KMS-11 (cell line): Measurements from ENCODE around the gene KLF16.
A peak's percentile ranks its signal among the peaks of the same experiment; 100 is the strongest.

ENCODE experiments used
- H2AFZ ChIP-seq: fragments of 200-600 bp; sonication (generic); 2 replicates; pipeline ENCODE4 v1.6.1; 2016; ENCODE audit warnings: antibody characterized with exemption, mixed run types, low read depth
- H3K27ac ChIP-seq: fragments of 200-600 bp; sonication (generic); 2 replicates; pipeline ENCODE4 v1.6.1; 2016; ENCODE audit warnings: mild to moderate bottlenecking, mixed run types
- H3K27me3 ChIP-seq: fragments of 200-600 bp; sonication (generic); 2 replicates; pipeline ENCODE4 v1.6.1; 2017; ENCODE audit warnings: mild to moderate bottlenecking, low read depth, mixed run types, moderate library complexity; ENCODE audit not compliant: insufficient read depth
- H3K36me3 ChIP-seq: fragments of 200-600 bp; sonication (generic); 2 replicates; pipeline ENCODE4 v1.6.1; 2017; ENCODE audit warnings: mild to moderate bottlenecking, mixed run types; ENCODE audit not compliant: insufficient read depth
- H3K4me1 ChIP-seq: fragments of 200-600 bp; sonication (generic); 2 replicates; pipeline ENCODE4 v1.6.1; 2016; ENCODE audit warnings: mild to moderate bottlenecking, low read depth, mixed run types; ENCODE audit not compliant: poor library complexity, severe bottlenecking
- H3K4me2 ChIP-seq: fragments of 200-600 bp; sonication (generic); 2 replicates; pipeline ENCODE4 v1.7.0; 2016; ENCODE audit warnings: mild to moderate bottlenecking, mixed run types
- H3K4me3 ChIP-seq: fragments of 200-600 bp; sonication (generic); IDR thresholded peaks from 2 replicates; pipeline ENCODE4 v1.6.1; 2017; ENCODE audit warnings: low read depth, low read length, mixed read lengths; ENCODE audit not compliant: insufficient read depth
- H3K79me2 ChIP-seq: fragments of 200-600 bp; sonication (generic); 2 replicates; pipeline ENCODE4 v1.6.1; 2016; ENCODE audit warnings: low read depth, mixed run types; ENCODE audit not compliant: insufficient read depth
- H3K9ac ChIP-seq: fragments of 200-600 bp; sonication (generic); 2 replicates; pipeline ENCODE4 v1.6.1; 2016; ENCODE audit warnings: mild to moderate bottlenecking, mixed run types
- H4K20me1 ChIP-seq: fragments of 200-600 bp; sonication (generic); 2 replicates; pipeline ENCODE4 v1.6.1; 2016; ENCODE audit warnings: mild to moderate bottlenecking, mixed run types; ENCODE audit not compliant: insufficient read depth
- TF ChIP-seq, protein P1 (sequence below): fragments of 200-600 bp; sonication (generic); conservative IDR thresholded peaks from 2 replicates; pipeline ENCODE4 v1.6.1; 2017; ENCODE audit warnings: low read depth, mild to moderate bottlenecking, antibody characterized with exemption, low read length, moderate library complexity, mixed read lengths

The KLF16 gene

GRCh38 chr19:1854039-1854541, 9.3 kb downstream of the KLF16 start:
- H3K36me3 ChIP-seq = no peaks in the 10 kb centered on the region
- H3K27me3 ChIP-seq = no peaks in the 10 kb centered on the region
- H4K20me1 ChIP-seq = 0 out of 2 replicates have a peak, but pooled peaks cover 2% of the 10 kb centered on the region
- no peak overlapping the region for H2AFZ ChIP-seq
- no peak overlapping the region for H3K9ac ChIP-seq
- no peak overlapping the region for H3K4me2 ChIP-seq
- TF ChIP-seq, protein P1, sequence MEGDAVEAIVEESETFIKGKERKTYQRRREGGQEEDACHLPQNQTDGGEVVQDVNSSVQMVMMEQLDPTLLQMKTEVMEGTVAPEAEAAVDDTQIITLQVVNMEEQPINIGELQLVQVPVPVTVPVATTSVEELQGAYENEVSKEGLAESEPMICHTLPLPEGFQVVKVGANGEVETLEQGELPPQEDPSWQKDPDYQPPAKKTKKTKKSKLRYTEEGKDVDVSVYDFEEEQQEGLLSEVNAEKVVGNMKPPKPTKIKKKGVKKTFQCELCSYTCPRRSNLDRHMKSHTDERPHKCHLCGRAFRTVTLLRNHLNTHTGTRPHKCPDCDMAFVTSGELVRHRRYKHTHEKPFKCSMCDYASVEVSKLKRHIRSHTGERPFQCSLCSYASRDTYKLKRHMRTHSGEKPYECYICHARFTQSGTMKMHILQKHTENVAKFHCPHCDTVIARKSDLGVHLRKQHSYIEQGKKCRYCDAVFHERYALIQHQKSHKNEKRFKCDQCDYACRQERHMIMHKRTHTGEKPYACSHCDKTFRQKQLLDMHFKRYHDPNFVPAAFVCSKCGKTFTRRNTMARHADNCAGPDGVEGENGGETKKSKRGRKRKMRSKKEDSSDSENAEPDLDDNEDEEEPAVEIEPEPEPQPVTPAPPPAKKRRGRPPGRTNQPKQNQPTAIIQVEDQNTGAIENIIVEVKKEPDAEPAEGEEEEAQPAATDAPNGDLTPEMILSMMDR = no peak
- no peak overlapping the region for H3K4me3 ChIP-seq
- peaks cover 39% of the 10 kb centered on the region for H3K4me1 ChIP-seq
- H3K79me2 ChIP-seq = peaks cover 30% of the 10 kb centered on the region
- no peak overlapping the region for H3K27ac ChIP-seq

DNA sequence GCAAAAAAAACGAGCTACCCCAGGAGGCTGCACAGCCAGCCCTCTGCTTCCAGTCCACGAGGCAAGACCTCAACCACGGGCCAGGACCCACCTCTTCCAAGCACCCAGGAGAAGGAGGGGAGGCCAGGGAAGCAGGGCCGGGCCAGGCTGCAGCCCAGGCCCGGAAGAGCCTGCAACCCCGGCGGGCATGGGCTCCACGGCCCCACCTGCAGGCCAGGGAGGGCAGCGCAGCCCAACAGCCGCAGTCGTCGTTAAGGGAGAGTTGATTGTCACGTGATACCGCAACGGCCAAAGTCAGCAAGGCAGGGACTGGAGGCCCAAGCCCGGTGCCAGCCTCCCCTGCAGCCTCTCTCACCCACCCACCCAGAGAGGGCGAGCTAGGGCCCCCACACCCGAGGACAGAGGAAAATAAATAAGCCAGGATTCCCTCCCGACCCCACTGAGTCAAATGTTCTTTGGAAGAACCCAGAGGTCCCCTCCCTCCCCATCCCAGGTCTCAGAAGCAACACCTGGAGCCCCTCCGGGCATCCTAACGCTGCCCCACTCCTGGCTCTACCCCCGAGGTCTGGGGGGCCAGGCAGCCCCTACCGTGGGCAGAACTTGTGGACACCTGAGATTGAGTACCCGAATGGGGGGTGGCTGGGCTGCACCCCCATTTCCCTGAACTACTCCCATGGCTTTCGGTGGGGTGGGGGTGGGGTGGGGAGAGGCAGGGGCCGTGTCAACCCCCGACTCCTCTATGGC, 9.9 kb downstream of the KLF16 start:
- H2AFZ ChIP-seq = no peak overlapping the region
- peak overlapping the region; percentile 55 for H3K27ac ChIP-seq
- H3K79me2 ChIP-seq = peaks cover 25% of the 10 kb centered on the region
- peaks cover 43% of the 10 kb centered on the region for H3K4me1 ChIP-seq
- H3K4me2 ChIP-seq = peak overlapping the region; percentile 59; the same call in 1 of the 2 replicates
- peak overlapping the region; percentile 30; the same call in 1 of the 2 replicates for H3K9ac ChIP-seq
- H3K4me3 ChIP-seq = no peak overlapping the region
- TF ChIP-seq, protein P1 = peak; percentile 83
- H3K36me3 ChIP-seq = no peaks in the 10 kb centered on the region
- H4K20me1 ChIP-seq = 0 out of 2 replicates have a peak, but pooled peaks cover 5% of the 10 kb centered on the region
- H3K27me3 ChIP-seq = no peaks in the 10 kb centered on the region

GRCh38 chr19:1852581-1853128, 10.7 kb downstream of the KLF16 start:
- H4K20me1 ChIP-seq = 0 out of 2 replicates have a peak, but pooled peaks cover 5% of the 10 kb centered on the region
- no peak overlapping the region for H3K27ac ChIP-seq
- peaks cover 43% of the 10 kb centered on the region for H3K4me1 ChIP-seq
- H2AFZ ChIP-seq = no peak overlapping the region
- H3K4me2 ChIP-seq = peak overlapping the region; percentile 29; the same call in 1 of the 2 replicates
- no peak overlapping the region for H3K9ac ChIP-seq
- no peaks in the 10 kb centered on the region for H3K27me3 ChIP-seq
- no peak overlapping the region for H3K4me3 ChIP-seq
- H3K36me3 ChIP-seq = no peaks in the 10 kb centered on the region
- H3K79me2 ChIP-seq = peaks cover 29% of the 10 kb centered on the region
- TF ChIP-seq, protein P1 = no peak

GRCh38 chr19:1851654-1852580, 11.5 kb downstream of the KLF16 start:
- Histone ChIP-seq H3K27ac (no peak overlapping the region), H3K27me3 (no peaks in the 10 kb centered on the region), H3K4me3 (no peak overlapping the region), H3K4me2 (no peak overlapping the region), H3K4me1 (peaks cover 47% of the 10 kb centered on the region), H2AFZ (no peak overlapping the region), H4K20me1 (0 out of 2 replicates have a peak, but pooled peaks cover 5% of the 10 kb centered on the region), H3K79me2 (peaks cover 30% of the 10 kb centered on the region), H3K36me3 (no peaks in the 10 kb centered on the region), H3K9ac (no peak overlapping the region)
- TF ChIP-seq, protein P1 = no peak
